K562 (cell line): ENCODE measurements around the gene RAD51AP1. TPM values are rescaled to one million over a fixed set of nuclear protein-coding genes. Genes with fewer than 3 reads are reported as not detected.

ENCODE experiments used
- ATAC-seq: fragments of 200-7000 bp; cut with Tn5 transposase; 3 replicates; pipeline ENCODE4 v1.9.1; 2020; ENCODE audit warnings: moderate library complexity
- BruUV-seq: library from RNA; stranded (reverse); fragments of 400-500 nt; replicated peaks from 2 replicates; lab custom pipeline; 2021; lab: Mats Ljungman, UMichigan
- CTCF ChIA-PET: fragments of 300-600 bp; formaldehyde crosslinking; extraction: SDS; loops from one replicate; lab custom pipeline; 2021; ENCODE audit warnings: low intra/inter-chr PET ratio; lab: Yijun Ruan, JAX
- POLR2A ChIA-PET: fragments of 300-600, 350-650 bp; sonication (Branson Sonifier 250); formaldehyde crosslinking; extraction: SDS; loops from one replicate; lab custom pipeline; 2021; ENCODE audit warnings: antibody characterized with exemption, inconsistent platforms; lab: Yijun Ruan, JAX
- DNase-seq, 4 experiments: peaks; one replicate each; pipeline versions ENCODE4 v3.0.0 to v3.0.0-alpha.2; 2011 to 2018; ENCODE audit warnings: low spot score in 3 of 4, mixed read lengths in 3 of 4; ENCODE audit errors: extremely low read depth in 1 of 4
- FAIRE-seq: peaks from 2 replicates; lab custom pipeline; 2011; peaks lifted over from hg19 to GRCh38; lab: Jason Lieb, UNC
- H2AFZ ChIP-seq: 2 replicates; pipeline ENCODE4 v1.6.0; 2011; ENCODE audit warnings: low read depth, low read length, control low read depth, inconsistent platforms
- H3K27ac ChIP-seq: fragments of 200-600 bp; 3 replicates; pipeline ENCODE4 v1.8.0; 2011; ENCODE audit warnings: low read depth, mild to moderate bottlenecking, control low read depth, inconsistent platforms, low read length, moderate library complexity, mixed read lengths; ENCODE audit errors: extremely low read depth
- H3K27me3 ChIP-seq, 2 experiments: fragments of 300-600 bp in 1 of 2; 2 replicates in 1 of 2; 3 replicates in 1 of 2; pipeline versions ENCODE4 v1.6.0 to v1.8.0; 2011; ENCODE audit warnings: inconsistent platforms in 2 of 2, low read length in 2 of 2, mild to moderate bottlenecking in 1 of 2, mixed read lengths in 1 of 2, moderate library complexity in 1 of 2; ENCODE audit not compliant: control insufficient read depth in 2 of 2, insufficient read depth in 2 of 2
- H3K36me3 ChIP-seq: fragments of 300-600 bp; 3 replicates; pipeline ENCODE4 v1.8.0; 2011; ENCODE audit warnings: mild to moderate bottlenecking, low read length, inconsistent platforms; ENCODE audit not compliant: control insufficient read depth, insufficient read depth
- H3K4me1 ChIP-seq, 2 experiments: fragments of 200-600 bp in 1 of 2; replicated peaks in 1 of 2; 2 replicates in 1 of 2; 3 replicates in 1 of 2; pipeline versions ENCODE4 v1.5.1 to v1.8.0; 2011; ENCODE audit warnings: inconsistent platforms in 2 of 2, low read length in 2 of 2, mild to moderate bottlenecking in 1 of 2, mixed read lengths in 1 of 2, moderate library complexity in 1 of 2; ENCODE audit not compliant: control insufficient read depth in 2 of 2, insufficient read depth in 2 of 2
- H3K4me2 ChIP-seq: 2 replicates; pipeline ENCODE4 v1.6.1; 2011; ENCODE audit warnings: low read length, control low read depth, inconsistent platforms, mixed read lengths; ENCODE audit not compliant: insufficient read depth
- H3K4me3 ChIP-seq: fragments of 200-600 bp; sonication (generic), shearing (Covaris generic); 2 replicates; pipeline ENCODE4 v1.5.1; 2016; ENCODE audit warnings: control low read depth, inconsistent platforms
- H3K79me2 ChIP-seq: fragments of 200-600 bp; 3 replicates; pipeline ENCODE4 v1.8.0; 2011; ENCODE audit warnings: low read length, inconsistent platforms; ENCODE audit not compliant: control insufficient read depth, insufficient read depth
- H3K9ac ChIP-seq, 2 experiments: 2 replicates each; pipeline versions ENCODE4 v1.6.0 to v1.6.1; 2011; ENCODE audit warnings: low read depth in 2 of 2, low read length in 2 of 2, control low read depth in 1 of 2, inconsistent platforms in 1 of 2, mild to moderate bottlenecking in 1 of 2, mixed read lengths in 1 of 2; ENCODE audit not compliant: insufficient read depth in 1 of 2
- H3K9me1 ChIP-seq: one replicate; pipeline ENCODE4 v1.6.0; 2011; ENCODE audit warnings: inconsistent platforms, mild to moderate bottlenecking, low read length, moderate library complexity; ENCODE audit not compliant: control insufficient read depth, insufficient read depth
- H3K9me3 ChIP-seq: replicated peaks from 2 replicates; pipeline ENCODE4 v1.5.1; 2011; ENCODE audit warnings: low read depth, low read length, inconsistent platforms; ENCODE audit not compliant: control insufficient read depth, insufficient read depth
- H4K20me1 ChIP-seq: replicated peaks from 2 replicates; pipeline ENCODE4 v1.6.1; 2011; ENCODE audit warnings: low read length, inconsistent platforms, mixed read lengths; ENCODE audit not compliant: control insufficient read depth, insufficient read depth
- ASH1L ChIP-seq: fragments of 450-650 bp; IDR thresholded peaks from 2 replicates; pipeline ENCODE4 v1.6.1; 2018; ENCODE audit warnings: borderline replicate concordance, mild to moderate bottlenecking, low read depth; ENCODE audit not compliant: partially characterized antibody
- CBX5 ChIP-seq: IDR thresholded peaks from 2 replicates; pipeline ENCODE4 v1.6.1; 2014; ENCODE audit warnings: low read depth, borderline replicate concordance
- CREB3L1 ChIP-seq: fragments of 450-650 bp; IDR thresholded peaks from 2 replicates; pipeline ENCODE4 v1.6.1; 2014; ENCODE audit warnings: low read depth, mild to moderate bottlenecking, moderate library complexity, borderline replicate concordance
- ELK1 ChIP-seq: sonication (generic); formaldehyde crosslinking; IDR thresholded peaks from 2 replicates; pipeline ENCODE4 v1.8.1; 2022; ENCODE audit warnings: missing genetic modification reagents
- ELK3 ChIP-seq: fragments of 450-650 bp; formaldehyde crosslinking; IDR thresholded peaks from 2 replicates; pipeline ENCODE4 v1.4.0; 2020; ENCODE audit warnings: mild to moderate bottlenecking
- ETV5 ChIP-seq: sonication (generic); formaldehyde crosslinking; IDR thresholded peaks from 2 replicates; pipeline ENCODE4 v1.4.0; 2020; ENCODE audit warnings: low read depth, mild to moderate bottlenecking, missing genetic modification reagents
- GTF3C2 ChIP-seq: IDR thresholded peaks from 3 replicates; pipeline ENCODE4 v1.6.1; 2011; ENCODE audit warnings: borderline replicate concordance, mild to moderate bottlenecking, moderate library complexity; ENCODE audit not compliant: insufficient read length; ENCODE audit errors: extremely low read depth
- HDAC8 ChIP-seq: fragments of 450-650 bp; IDR thresholded peaks from 2 replicates; pipeline ENCODE4 v1.6.1; 2016; ENCODE audit warnings: mild to moderate bottlenecking, missing genetic modification characterization, moderate library complexity, missing compliant biosample characterization
- MCM3 ChIP-seq: fragments of 450-650 bp; IDR thresholded peaks from 2 replicates; pipeline ENCODE4 v1.6.1; 2016
- SAFB ChIP-seq: fragments of 200-400 bp; formaldehyde crosslinking; IDR thresholded peaks from 2 replicates; pipeline ENCODE4 v1.6.1; 2017; ENCODE audit warnings: low read depth, low read length, borderline replicate concordance
- SETDB1 ChIP-seq: IDR thresholded peaks from one replicate; pipeline ENCODE4 v1.6.1; 2012; ENCODE audit warnings: low read length, control low read depth, inconsistent platforms
- THRA ChIP-seq: fragments of 450-650 bp; IDR thresholded peaks from 2 replicates; pipeline ENCODE4 v1.6.1; 2017; ENCODE audit warnings: mild to moderate bottlenecking, moderate library complexity
- ZNF695 ChIP-seq: fragments of 450-650 bp; formaldehyde crosslinking; IDR thresholded peaks from 2 replicates; pipeline ENCODE4 v1.4.0; 2020; ENCODE audit warnings: mild to moderate bottlenecking, moderate library complexity
- WGBS: fragments of 100-300 bp; shearing (Covaris generic); methylation state at CpG from one replicate; pipeline ENCODE4 v1.1.6; 2016; ENCODE audit warnings: low coverage, mixed read lengths; ENCODE audit not compliant: insufficient coverage; ENCODE audit errors: missing lambda C conversion rate; 5-methylcytosine and 5-hydroxymethylcytosine counted together
- in situ Hi-C: fragments of 300-500 bp; cut with MboI; formaldehyde crosslinking; loops from 4 replicates; pipeline ENCODE4 v1.15.0; 2018; ENCODE audit warnings: inconsistent platforms, mixed read lengths
- intact Hi-C: fragments of 100-400 bp; cut with micrococcal nuclease; formaldehyde crosslinking; loops from 2 replicates; pipeline ENCODE4 v1.14.2; 2022
- polyA plus RNA-seq, 8 experiments: library from polyadenylated mRNA; depleted of rRNA in 4 of 8; stranded (reverse) in 5 of 8; unstranded in 3 of 8; fragments of >200 nt; fragmentation: Nextera tagmentation in 2 of 8; fragmentation: Illumina TruSeq in 1 of 8; extraction: Ambion mirVana in 2 of 8; extraction: Trizol in 1 of 8; gene quantifications; 2 replicates each; pipeline versions ENCODE4 v1.2.1 to v1.2.3, GENCODE V29; 2011 to 2014; ENCODE audit warnings: inconsistent platforms in 1 of 8, missing spikeins in 1 of 8
- total RNA-seq, 7 experiments: library from RNA; depleted of rRNA in 6 of 7; stranded (reverse); fragments of >200 nt in 6 of 7; fragmentation: Illumina TruSeq in 2 of 7; extraction: Trizol in 2 of 7; gene quantifications; 2 replicates each; pipeline versions ENCODE4 v1.2.1 to v1.2.3, GENCODE V29; 2011 to 2021; ENCODE audit warnings: low replicate concordance in 1 of 7

RAD51AP1 gene
- total and polyA plus RNA-seq, 9 of the 15 experiments (the other 6 are each of a cell fraction or from before 2014, with no cell fraction given), result 43.8 to 111 (median 89.1) TPM

- WGBS, result 64% methylated on average over 3 of the region's 3 CpGs
- Histone ChIP-seq H3K36me3 (peaks cover 18% of the 10 kb centered on the region), H3K4me3 (no peak overlapping the region), H2AFZ (no peak overlapping the region), H3K4me2 (no peak overlapping the region), H3K9ac (no peak overlapping the region), H3K9me3 (no peaks in the 10 kb centered on the region), H3K9me1 (no peaks in the 10 kb centered on the region), H3K4me1 (peaks cover 13% of the 10 kb centered on the region in 2 experiments; a peak in 4 of 5 replicates), H4K20me1 (no peaks in the 10 kb centered on the region), H3K79me2 (no peaks in the 10 kb centered on the region), H3K27me3 (no peaks in the 10 kb centered on the region), H3K27ac (no peak overlapping the region)
- no peak for FAIRE-seq
- ChIA-PET CTCF (no interaction called here), POLR2A (interaction anchor here (0.8 to 1.5 kb wide), 2 partner anchors 8 to 11 kb away, joined by 3 read pairs; no protein-coding TSS in a partner anchor)
- in situ Hi-C loops (no loop called here), intact Hi-C loops (no loop called here)
- ATAC-seq, result no peak
- DNase-seq, result no peak
- no TSS peak for BruUV-seq
- TF ChIP-seq CREB3L1 (no peak), ETV5 (CRISPR knock-in tag) (no peak), CBX5 (no peak), GTF3C2 (no peak), ASH1L (no peak), SETDB1 (no peak), SAFB (no peak), ELK1 (CRISPR knock-in tag) (no peak), THRA (no peak), HDAC8 (tag) (no peak), MCM3 (no peak), ELK3 (CRISPR knock-in tag) (no peak), ZNF695 (CRISPR knock-in tag) (no peak)
Measured at GRCh38 chr12:4563336-4563735, 24.6 kb downstream of the RAD51AP1 start.
